Activated B cell treated with CpG ODN at 0.5 μM for 24 hours (primary cell): ENCODE measurements around the gene SDF2. TPM values are rescaled to one million over a fixed set of nuclear protein-coding genes. Genes with fewer than 3 reads are reported as not detected.
A peak's percentile ranks its signal among the peaks of the same experiment; 100 is the strongest.

Source experiments
- ATAC-seq: fragments of 200-7000 bp; cut with Tn5 transposase; one replicate; pipeline ENCODE4 v1.10.0; 2021; ENCODE audit warnings: low read depth, mild to moderate bottlenecking, moderate library complexity
- CTCF ChIA-PET: fragments of 350-600 bp; sonication (Branson Sonifier 250); formaldehyde crosslinking; loops from one replicate; lab custom pipeline; 2021; ENCODE audit warnings: antibody characterized with exemption; lab: Charles Lee
- POLR2A ChIA-PET: fragments of 350-600 bp; sonication (Branson Sonifier 250); formaldehyde crosslinking; loops from one replicate; lab custom pipeline; 2021; ENCODE audit warnings: antibody characterized with exemption; lab: Charles Lee
- DNase-seq: peaks from one replicate; pipeline ENCODE4 v3.0.0; 2022
- H3K27ac Mint-ChIP-seq: one replicate; pipeline ENCODE4 v1.8.0; 2020; ENCODE audit warnings: mixed read lengths
- H3K27me3 Mint-ChIP-seq: one replicate; pipeline ENCODE4 v1.8.0; 2021; ENCODE audit warnings: mixed read lengths
- H3K36me3 Mint-ChIP-seq: one replicate; pipeline ENCODE4 v1.8.0; 2021; ENCODE audit warnings: low read depth, mixed read lengths
- H3K4me1 Mint-ChIP-seq: one replicate; pipeline ENCODE4 v1.8.0; 2021; ENCODE audit warnings: mixed read lengths
- H3K4me3 Mint-ChIP-seq: one replicate; pipeline ENCODE4 v1.8.0; 2020; ENCODE audit warnings: mild to moderate bottlenecking, mixed read lengths
- H3K9me3 Mint-ChIP-seq: one replicate; pipeline ENCODE4 v1.8.0; 2020; ENCODE audit warnings: mixed read lengths
- CTCF ChIP-seq: fragments of 200-600 bp; IDR thresholded peaks from one replicate; pipeline ENCODE4 v1.8.0; 2022; ENCODE audit warnings: antibody characterized with exemption, mild to moderate bottlenecking
- intact Hi-C: fragments of 100-400 bp; cut with micrococcal nuclease; formaldehyde crosslinking; loops from one replicate; pipeline ENCODE4 v1.15.1; 2024
- total RNA-seq: library from RNA; stranded (reverse); gene quantifications from 2 replicates; pipeline ENCODE4 v1.2.3, GENCODE V29; 2022

The SDF2 gene
- 36.1 and 47.7 TPM in 2 replicates for total RNA-seq

DNA sequence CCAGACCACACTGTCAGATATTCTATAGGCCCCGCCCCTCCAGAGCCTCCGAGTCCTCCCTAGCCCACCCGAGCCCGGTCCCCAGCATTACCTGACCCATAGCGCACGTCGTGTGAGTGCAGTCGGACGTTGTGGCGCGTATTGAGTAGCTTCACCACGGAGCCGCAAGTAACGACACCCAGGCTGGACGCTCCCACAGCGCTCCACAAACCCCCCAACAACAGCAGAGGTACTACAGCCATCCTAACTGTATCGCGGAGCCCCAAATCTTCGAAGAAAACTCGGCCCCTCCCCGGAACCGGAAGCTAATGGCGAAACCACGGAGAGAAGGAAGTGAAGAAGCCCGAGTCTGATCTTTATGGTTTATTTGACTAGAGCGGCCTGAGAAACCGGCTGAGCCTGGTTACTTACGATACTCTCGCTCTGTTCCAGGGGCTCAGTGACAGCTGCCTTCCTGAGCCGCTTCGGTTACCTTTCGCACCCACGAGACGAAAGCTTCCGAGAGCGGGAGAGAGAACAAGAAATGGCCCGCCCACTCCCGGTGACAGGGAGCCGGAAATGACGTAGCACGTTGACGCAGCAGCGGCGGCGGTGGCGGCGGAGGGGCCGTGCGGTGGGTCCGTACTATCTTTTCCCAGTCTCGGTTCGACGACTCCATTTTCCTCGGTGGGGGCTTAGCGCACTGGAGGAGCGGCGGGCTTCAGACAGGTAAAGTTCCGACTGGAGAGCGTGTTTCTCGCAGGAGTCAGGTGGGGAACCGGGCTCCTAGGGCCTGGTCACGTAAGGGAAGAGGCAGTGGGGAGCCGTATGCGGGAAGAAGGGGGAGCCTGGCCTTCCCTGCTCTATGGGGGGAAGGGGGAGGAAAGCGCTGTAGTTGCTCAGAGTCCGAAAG is at the start of gene SDF2, which contains the start of gene SUPT6H:
Gene SDF2 (minus strand): TSS at position 272 of the 892 bp plus-strand sequence. CDS start 30 bp downstream, at position 242.
Gene SUPT6H (plus strand): TSS at position 571 of the 892 bp plus-strand sequence. CDS start 11,197 bp downstream, outside the sequence.
- POLR2A ChIA-PET = interaction anchor here (0.6 to 4.6 kb wide), 23 partner anchors 10 to 1268 kb away, joined by 3 to 100 read pairs (median 4); partner anchors contain the start of genes ALDOC, BLTP2, NEK8 and NUFIP2
- TF ChIP-seq CTCF = no peak
- Mint-ChIP-seq H3K27me3 (no peaks in the 10 kb centered on the region), H3K36me3 (peaks cover 50% of the 10 kb centered on the region), H3K4me3 (peak within 1 kb of the TSS; percentile 98), H3K9me3 (no peaks in the 10 kb centered on the region), H3K4me1 (peaks cover 56% of the 10 kb centered on the region), H3K27ac (peak within 1 kb of the TSS; percentile 100)
- DNase-seq (peak; percentile 95), ATAC-seq (peak; percentile 83)
- CTCF ChIA-PET = interaction anchor here (0.7 to 2.2 kb wide), 9 partner anchors 13 to 462 kb away, joined by 3 to 16 read pairs (median 4); partner anchors contain the start of genes BLTP2, RPL23A and TLCD1
- intact Hi-C loops = loop anchor here (1.0 to 5.0 kb wide), 6 partner anchors 17 to 290 kb away; partner anchors contain the start of genes BLTP2, DHRS13, PHF12 and PROCA1

- peak overlapping the region; percentile 91 for H3K4me3 Mint-ChIP-seq
- ChIA-PET CTCF (interaction anchor here (1.0 to 2.3 kb wide), 6 partner anchors 9 to 242 kb away, joined by 3 to 15 read pairs (median 5); partner anchors contain the start of genes DHRS13, RPL23A and TLCD1), POLR2A (interaction anchor here (0.5 to 3.8 kb wide), 25 partner anchors 9 to 583 kb away, joined by 3 to 115 read pairs (median 6); partner anchors contain the start of genes BLTP2, DHRS13, ERAL1 and FLOT2)
- no peaks in the 10 kb centered on the region for H3K27me3 Mint-ChIP-seq
- peak overlapping the region; percentile 96 for H3K27ac Mint-ChIP-seq
- peak; percentile 89 for ATAC-seq
- peaks cover 18% of the 10 kb centered on the region for H3K4me1 Mint-ChIP-seq
- H3K9me3 Mint-ChIP-seq = no peaks in the 10 kb centered on the region
- H3K36me3 Mint-ChIP-seq = peaks cover 6% of the 10 kb centered on the region
- intact Hi-C loops = loop anchor here (1.0 to 2.0 kb wide), 3 partner anchors 8 to 48 kb away; partner anchors contain the start of genes RPL23A, SUPT6H and TLCD1
- DNase-seq = peak; percentile 94
- TF ChIP-seq CTCF = no peak
Measured at GRCh38 chr17:28710861-28711722, 49.4 kb upstream of the SDF2 start.

- no peak overlapping the region for H3K27ac Mint-ChIP-seq
- H3K27me3 Mint-ChIP-seq = no peaks in the 10 kb centered on the region
- H3K4me1 Mint-ChIP-seq = peaks cover 15% of the 10 kb centered on the region
- H3K9me3 Mint-ChIP-seq = no peaks in the 10 kb centered on the region
- DNase-seq = no peak
- POLR2A ChIA-PET = interaction anchor here (1.3 kb wide), 1 partner anchor 12 kb away, joined by 3 read pairs; the partner anchor contains the start of gene RPL23A
- TF ChIP-seq CTCF = no peak
- no peak overlapping the region for H3K4me3 Mint-ChIP-seq
- intact Hi-C loops = no loop called here
- no peak for ATAC-seq
- CTCF ChIA-PET = interaction anchor here (1.6 kb wide), 1 partner anchor 196 kb away, joined by 3 read pairs; the partner anchor contains the start of gene DHRS13
- peaks cover 31% of the 10 kb centered on the region for H3K36me3 Mint-ChIP-seq
Measured at GRCh38 chr17:28707339-28707720, 45.6 kb upstream of the SDF2 start.

GRCh38 chr17:28706471-28707338 is 45.0 kb upstream of the SDF2 start:
- Mint-ChIP-seq H3K9me3 (no peaks in the 10 kb centered on the region), H3K36me3 (peaks cover 36% of the 10 kb centered on the region), H3K27me3 (no peaks in the 10 kb centered on the region), H3K4me3 (no peak overlapping the region), H3K4me1 (peaks cover 11% of the 10 kb centered on the region), H3K27ac (no peak overlapping the region)
- ATAC-seq (no peak), DNase-seq (no peak)
- ChIA-PET CTCF (interaction anchor here (0.6 to 1.6 kb wide), 2 partner anchors 60 to 196 kb away, joined by 3 read pairs; partner anchors contain the start of gene DHRS13), POLR2A (interaction anchor here (1.3 kb wide), 1 partner anchor 13 kb away, joined by 3 read pairs; the partner anchor contains the start of gene RPL23A)
- intact Hi-C loops = no loop called here
- TF ChIP-seq CTCF = no peak
